Myometrial cell (primary cell): ENCODE data around the gene OR2B2. TPM values are rescaled to one million over a fixed set of nuclear protein-coding genes. Genes with fewer than 3 reads are reported as not detected.

Source experiments
- total RNA-seq: library from RNA; depleted of rRNA; stranded (reverse); fragments of >200 nt; gene quantifications from 2 replicates; pipeline ENCODE4 v1.2.3, GENCODE V29; 2015

OR2B2 gene
- total RNA-seq, result not detected in 2 replicates

DNA sequence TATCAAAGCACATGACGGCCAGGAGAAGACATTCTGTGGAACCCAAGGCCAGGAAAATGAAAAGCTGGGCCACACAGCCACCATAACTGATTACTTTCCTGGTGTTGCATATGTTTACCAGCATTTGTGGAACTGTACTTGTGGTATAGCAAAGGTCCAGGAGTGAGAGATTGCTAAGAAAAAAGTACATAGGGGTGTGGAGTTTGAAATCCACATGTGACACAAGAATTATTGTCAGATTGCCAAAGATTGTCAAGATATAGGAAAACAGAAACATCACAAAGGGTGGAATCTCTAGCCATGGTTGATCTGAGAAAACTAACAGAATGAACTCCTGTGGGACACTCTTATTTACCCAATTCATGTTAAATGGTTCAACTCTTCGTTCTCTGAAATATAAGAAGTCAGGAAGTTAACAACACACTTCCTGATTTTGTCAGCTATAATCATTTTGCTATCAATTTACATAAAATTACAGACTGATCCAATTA lies at the start of gene OR2B2:
OR2B2 (minus strand) TSS at position 441 of the 491 bp plus-strand sequence; CDS start at position 364, 77 bp downstream.

DNA sequence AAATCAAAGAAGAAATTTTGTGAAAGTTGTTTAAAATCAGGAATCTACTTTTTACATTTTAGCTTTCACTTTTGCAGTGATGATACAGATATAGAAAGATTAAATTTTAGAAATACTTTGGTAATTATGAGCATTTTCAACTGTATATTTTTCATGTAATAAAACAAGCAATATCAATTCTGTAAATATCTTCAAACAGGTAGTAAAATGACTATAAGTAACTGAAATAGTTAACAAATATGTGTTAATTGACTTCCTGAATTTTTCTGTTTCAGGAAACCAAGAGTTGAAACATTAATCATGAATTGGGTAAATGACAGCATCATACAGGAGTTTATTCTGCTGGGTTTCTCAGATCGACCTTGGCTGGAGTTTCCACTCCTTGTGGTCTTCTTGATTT lies 44.7 kb upstream of the OR2B2 start, which contains the start of gene OR2B6:
OR2B6 (plus strand) TSS at position 301 of the 400 bp plus-strand sequence; CDS start at position 301, 0 bp downstream.

Other genes with a start within 250 kb of the OR2B2 start
- gene OR2B6, start 44.8 kb upstream of the OR2B2 start, total RNA-seq, result not detected in 2 replicates
- 0.18 and 1.2 TPM in 2 replicates for gene ZNF165, start 168.2 kb upstream of the OR2B2 start, total RNA-seq
- under 0.01 and 0.89 TPM in 2 replicates for gene ZSCAN16, start 212.2 kb upstream of the OR2B2 start, total RNA-seq
- 7.6 and 8.6 TPM in 2 replicates for gene ZKSCAN8, start 229.5 kb upstream of the OR2B2 start, total RNA-seq